Measurements from ENCODE around the gene TOR1AIP2.

- TF ChIP-seq CTCF (IDR thresholded peaks at IDR 0.05), result no peak
- TF ChIP-seq POLR2A (IDR thresholded peaks at IDR 0.05), result no peak
Observed at GRCh38 chr1:179824265-179824664, 53.3 kb downstream of the TOR1AIP2 start.
